GM10266 (cell line): ENCODE data around the gene STPG1.

Experiments
- DNase-seq: peaks from one replicate; pipeline ENCODE4 v3.0.0; 2012; ENCODE audit errors: extremely low spot score
- CTCF ChIP-seq: IDR thresholded peaks from 2 replicates; pipeline ENCODE4 v1.5.1; 2012; ENCODE audit warnings: mild to moderate bottlenecking, low read depth; ENCODE audit not compliant: control insufficient read depth, insufficient read depth; ENCODE audit errors: missing control alignments

Gene STPG1

DNA sequence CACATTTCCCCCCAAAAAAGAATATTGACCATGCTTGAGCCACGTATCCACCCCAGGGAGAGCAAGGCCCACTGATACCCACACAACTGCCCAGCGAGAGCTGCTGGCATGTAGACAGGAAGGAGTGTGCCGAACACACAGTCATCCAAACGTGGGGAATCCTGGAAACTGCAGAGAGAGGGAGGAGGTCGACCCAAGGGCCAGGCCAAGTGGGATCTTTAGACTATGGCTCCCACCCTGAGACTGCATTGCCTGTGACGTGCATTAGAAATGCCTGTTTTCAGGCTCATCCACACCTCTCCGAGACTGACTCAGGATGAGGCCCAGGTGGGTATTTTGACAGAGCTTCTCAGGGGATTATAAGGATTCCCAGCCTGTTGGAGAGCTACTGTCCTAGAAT, 27.9 kb upstream of the STPG1 start:
- no peak for TF ChIP-seq CTCF
- DNase-seq = no peak

DNA sequence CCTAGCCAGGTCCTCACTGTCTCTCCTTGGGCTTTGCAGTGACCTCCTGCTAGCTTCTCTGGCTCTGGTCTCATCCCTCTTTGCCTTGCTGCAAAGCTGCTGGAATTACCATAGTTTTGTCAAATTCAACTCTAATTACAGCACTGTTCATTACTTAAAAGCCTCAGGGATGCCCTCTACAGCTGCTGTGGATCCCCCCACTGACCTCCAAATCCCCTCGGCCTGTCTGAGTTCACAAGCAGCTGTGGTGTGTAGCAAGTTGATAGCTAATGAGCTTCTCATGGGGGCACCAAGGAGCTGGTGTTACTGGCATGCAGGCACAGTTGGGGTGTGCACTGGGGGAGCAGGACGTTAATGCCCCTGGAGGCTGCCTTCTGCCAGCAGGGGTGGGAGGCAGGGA, 26.9 kb upstream of the STPG1 start:
- TF ChIP-seq CTCF = no peak
- DNase-seq = no peak

DNA sequence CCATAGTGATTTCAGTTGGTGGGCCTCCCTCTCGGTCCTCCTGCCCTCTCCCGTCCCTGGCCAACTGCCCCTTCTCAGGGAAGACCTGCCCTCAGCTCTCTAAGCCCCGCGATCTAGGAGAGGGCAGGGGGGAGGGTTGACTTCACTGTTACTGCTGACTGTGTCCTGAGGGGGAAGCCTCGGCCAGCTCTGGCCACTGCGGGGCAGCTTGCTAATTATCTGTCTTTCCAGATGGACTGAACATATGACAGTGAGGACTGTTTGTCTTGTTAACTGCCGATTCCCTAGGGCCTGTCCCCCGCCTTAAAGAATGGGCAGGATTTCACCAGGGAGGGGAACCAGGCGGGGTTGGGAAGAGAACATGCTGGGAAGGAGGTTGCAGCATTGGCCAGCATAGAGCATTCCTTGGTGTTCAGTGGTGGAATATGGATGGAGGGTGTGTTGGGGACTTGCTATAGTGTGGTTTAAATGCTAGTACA, 24.9 kb upstream of the STPG1 start:
- TF ChIP-seq CTCF = no peak
- no peak for DNase-seq

DNA sequence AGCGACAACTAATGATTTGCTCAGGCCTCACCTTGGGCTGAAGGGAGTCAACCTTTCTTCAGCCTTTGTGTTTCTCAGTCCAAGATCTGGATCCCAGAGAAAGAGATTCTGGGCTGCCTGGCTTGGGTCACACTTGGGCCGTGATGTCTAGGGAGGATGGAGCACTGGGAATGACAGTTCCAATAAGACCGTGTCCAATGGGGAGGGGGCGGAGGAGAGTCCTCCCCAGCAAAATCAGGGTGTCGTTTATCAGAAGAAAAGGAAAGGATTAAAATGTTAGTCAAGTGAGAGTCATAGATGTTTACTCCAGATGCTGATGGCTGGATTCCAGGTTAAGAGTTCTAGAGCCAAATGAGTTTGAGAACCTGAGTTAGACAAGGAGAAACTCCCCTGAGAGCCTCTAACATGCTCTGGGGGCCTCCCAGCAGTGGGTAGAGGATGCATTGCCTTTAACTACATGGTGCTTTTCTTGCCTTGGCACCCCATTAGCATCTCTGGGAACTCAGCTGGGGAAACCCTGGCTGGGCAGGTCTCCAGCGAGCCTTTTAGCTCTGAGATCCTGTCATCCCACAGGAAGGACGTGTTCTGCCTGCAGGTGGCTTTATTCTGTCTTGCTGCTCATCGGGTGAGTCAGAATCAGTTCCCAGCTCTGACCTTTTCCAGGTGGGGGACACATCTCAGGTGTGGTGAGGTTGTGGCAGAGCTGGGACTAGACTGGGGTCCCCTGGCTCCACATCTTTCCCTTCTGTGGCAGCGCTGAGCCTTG, 24.2 kb upstream of the STPG1 start:
- DNase-seq = no peak
- TF ChIP-seq CTCF = no peak

DNA sequence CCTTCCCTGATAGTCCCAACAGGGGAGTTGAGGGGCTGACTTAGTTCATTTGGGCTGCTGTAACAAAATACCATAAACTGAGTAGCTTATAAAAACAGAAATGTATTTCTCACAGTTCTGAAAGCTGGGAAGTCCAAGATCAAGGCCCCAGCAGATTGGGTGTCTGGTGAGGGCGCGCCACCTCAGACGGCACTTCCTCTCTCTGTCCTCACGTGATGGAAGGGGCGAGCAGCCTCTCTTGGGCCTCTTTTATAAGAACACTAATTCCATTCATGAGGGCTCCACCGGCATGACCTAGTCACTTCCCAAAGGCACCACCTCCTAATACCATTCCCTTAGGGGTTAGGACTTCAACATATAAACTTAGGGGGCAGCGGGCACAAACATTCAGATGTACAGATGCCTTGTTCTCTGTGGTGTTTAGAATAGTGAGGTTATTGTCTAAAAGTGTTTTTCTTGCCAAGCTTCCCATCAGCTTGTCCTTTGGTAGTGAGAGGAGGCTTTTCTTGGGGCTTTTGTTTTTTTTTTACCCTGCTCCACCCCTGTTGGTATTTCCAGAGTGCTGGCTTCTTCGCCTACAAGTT, 22.3 kb upstream of the STPG1 start:
- TF ChIP-seq CTCF = no peak
- DNase-seq = no peak

DNA sequence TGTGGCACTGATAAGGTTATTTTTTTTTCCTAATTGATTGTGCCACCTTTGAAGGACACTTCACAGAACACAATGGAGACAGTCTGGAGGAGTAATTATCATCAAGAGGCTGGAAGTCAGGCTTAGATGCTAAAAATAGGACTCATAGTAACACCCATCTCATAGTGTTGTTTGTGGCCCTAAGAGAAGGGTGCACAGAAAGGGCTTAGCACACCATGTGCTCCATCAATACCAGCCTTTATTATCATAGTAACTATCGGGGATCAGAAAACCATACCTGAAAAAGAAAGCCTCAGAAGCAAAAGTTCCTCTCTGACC, 13.9 kb upstream of the STPG1 start:
- no peak for TF ChIP-seq CTCF
- no peak for DNase-seq

DNA sequence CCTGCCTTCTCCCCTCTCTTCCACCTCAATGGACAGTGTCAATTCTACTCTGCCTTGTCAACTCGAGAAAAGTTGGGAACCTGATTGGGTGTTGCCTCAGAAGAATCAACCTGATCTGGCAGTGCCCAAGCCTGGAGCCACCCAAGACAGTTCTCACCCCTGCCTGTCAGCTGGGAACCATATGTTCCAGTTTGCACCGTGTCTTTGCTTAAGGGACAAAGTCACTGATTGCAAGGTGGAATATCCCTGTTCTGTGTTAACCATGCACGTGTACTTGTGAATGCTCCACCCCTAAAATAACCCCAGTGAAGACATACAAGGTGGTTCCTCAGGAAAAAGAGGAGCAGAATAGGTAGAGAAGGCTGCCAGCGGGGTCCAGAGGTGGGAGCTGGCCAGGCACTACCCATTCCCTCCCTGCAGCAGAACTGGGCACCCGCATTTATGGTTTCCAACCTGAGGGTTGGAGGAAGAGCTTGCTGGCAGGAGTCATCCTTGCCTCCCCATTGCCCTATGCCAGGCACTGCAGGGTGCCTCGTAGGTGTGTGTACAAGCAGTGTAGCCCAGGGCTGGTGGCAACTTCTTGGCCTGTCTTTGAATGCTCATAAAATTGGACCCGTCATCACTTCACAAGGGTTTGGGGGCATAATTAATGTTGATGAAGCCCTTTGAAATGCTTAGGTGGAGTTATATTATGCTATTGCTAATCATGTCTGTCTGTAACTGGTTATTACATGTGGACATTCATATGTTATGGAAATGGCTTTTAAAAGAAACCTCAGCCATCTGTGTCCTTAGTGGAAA, 13.4 kb upstream of the STPG1 start:
- no peak for TF ChIP-seq CTCF
- no peak for DNase-seq
